DOHH2 (cell line): ENCODE data around the gene ANGPT4.

Source experiments
- CTCF ChIP-seq: fragments of 200-600 bp; sonication (generic); IDR thresholded peaks from one replicate; pipeline ENCODE4 v1.5.1; 2014; ENCODE audit warnings: antibody characterized with exemption, mild to moderate bottlenecking, low read depth, low read length; ENCODE audit not compliant: poor library complexity, severe bottlenecking
- EZH2phosphoT487 ChIP-seq: fragments of 200-600 bp; sonication (generic); IDR thresholded peaks from 2 replicates; pipeline ENCODE4 v1.6.1; 2017; ENCODE audit warnings: borderline replicate concordance, mild to moderate bottlenecking, antibody characterized with exemption, low read length, moderate library complexity, mixed read lengths

- TF ChIP-seq CTCF: no peak
- no peak for TF ChIP-seq EZH2phosphoT487
These were observed 62.6 kb downstream of the ANGPT4 start for GRCh38 chr20:853406-853996.
